ENCODE data around the gene UBE2R2.

GRCh38 chr9:33952066-33952465, 135.1 kb downstream of the UBE2R2 start:
- no peak for TF ChIP-seq ZNF174 (tag by site-specific recombination; IDR thresholded peaks at IDR 0.05)
- TF ChIP-seq RBAK (tag by site-specific recombination; IDR thresholded peaks at IDR 0.05): no peak
- no peak for TF ChIP-seq ZNF571 (tag by site-specific recombination; IDR thresholded peaks at IDR 0.05)
- no peak for TF ChIP-seq CTCF (tag by site-specific recombination; IDR thresholded peaks at IDR 0.05)
- no peak for TF ChIP-seq GLI4 (tag by site-specific recombination; IDR thresholded peaks at IDR 0.05)
- no peak for TF ChIP-seq ZNF169 (tag by site-specific recombination; IDR thresholded peaks at IDR 0.05)
- no peak for TF ChIP-seq FEZF1 (tag by site-specific recombination; IDR thresholded peaks at IDR 0.05)
- no peak for TF ChIP-seq ZNF140 (tag by site-specific recombination; IDR thresholded peaks at IDR 0.05)
- no peak for TF ChIP-seq YY1 (tag by site-specific recombination; IDR thresholded peaks at IDR 0.05)
- no peak for TF ChIP-seq HOXA7 (CRISPR knock-in tag; IDR thresholded peaks at IDR 0.05; ENCODE audit: borderline replicate concordance)
- TF ChIP-seq ZNF138 (tag by site-specific recombination; IDR thresholded peaks at IDR 0.05; ENCODE audit: borderline replicate concordance): no peak
- no peak for TF ChIP-seq REPIN1 (tag by site-specific recombination; IDR thresholded peaks at IDR 0.05; ENCODE audit: low read depth)
